Kidney (tissue), 14 donors: Measurements from ENCODE around the gene HINT3. TPM values are rescaled to one million over a fixed set of nuclear protein-coding genes. Genes with fewer than 3 reads are reported as not detected.

Experiments
- DNase-seq, 5 donors: peaks; one replicate each; pipeline ENCODE4 v3.0.0-alpha.2; 2013 to 2020
- FAIRE-seq: peaks from 2 replicates; lab custom pipeline; 2012; peaks lifted over from hg19 to GRCh38; lab: Jason Lieb, UNC
- H3K27ac ChIP-seq, 2 donors: one replicate each; pipeline ENCODE4 v1.7.0; 2013; ENCODE audit warnings: low read depth in 2 of 2, low read length in 2 of 2, inconsistent platforms in 1 of 2
- H3K27me3 ChIP-seq: one replicate; pipeline ENCODE4 v1.7.1; 2013; ENCODE audit warnings: low read length, inconsistent platforms; ENCODE audit not compliant: control insufficient read depth, insufficient read depth
- H3K36me3 ChIP-seq, 3 donors: one replicate each; pipeline versions ENCODE4 v1.7.0 to v1.7.1; 2013; ENCODE audit warnings: low read length in 3 of 3, control low read depth in 1 of 3, inconsistent platforms in 1 of 3; ENCODE audit not compliant: insufficient read depth in 3 of 3, control insufficient read depth in 2 of 3
- H3K4me1 ChIP-seq, 3 donors: one replicate each; pipeline versions ENCODE4 v1.7.0 to v1.7.1; 2013; ENCODE audit warnings: low read length in 3 of 3, inconsistent platforms in 1 of 3, low read depth in 1 of 3; ENCODE audit not compliant: control insufficient read depth in 2 of 3, insufficient read depth in 2 of 3
- H3K4me3 ChIP-seq, 3 donors: one replicate each; pipeline versions ENCODE4 v1.7.0 to v1.8.1; 2013; ENCODE audit warnings: low read length in 3 of 3, control low read depth in 1 of 3, inconsistent platforms in 1 of 3
- H3K9ac ChIP-seq, 3 donors: one replicate each; pipeline versions ENCODE4 v1.7.0 to v1.7.1; 2013; ENCODE audit warnings: low read length in 3 of 3, control low read depth in 1 of 3, inconsistent platforms in 1 of 3
- H3K9me3 ChIP-seq, 3 donors: one replicate each; pipeline versions ENCODE4 v1.7.0 to v1.7.1; 2013; ENCODE audit warnings: low read length in 3 of 3, control low read depth in 1 of 3, inconsistent platforms in 1 of 3; ENCODE audit not compliant: control insufficient read depth in 2 of 3, insufficient read depth in 1 of 3
- CTCF ChIP-seq: IDR thresholded peaks from 3 replicates; pipeline ENCODE4 v1.5.1; 2012; ENCODE audit warnings: mild to moderate bottlenecking, moderate library complexity, borderline replicate concordance; ENCODE audit not compliant: insufficient read depth; ENCODE audit errors: extremely low read depth
- intact Hi-C: fragments of 100-400 bp; cut with DNase I; formaldehyde crosslinking; loops from one replicate; pipeline ENCODE4 v1.11.1; 2022
- polyA plus RNA-seq: library from polyadenylated mRNA; stranded (reverse); fragments of 350-450 nt; fragmentation: Illumina TruSeq; extraction: RNeasy Lipid Tissue Mini Kit (QIAGEN cat#74804); gene quantifications from one replicate; pipeline ENCODE4 v1.2.3, GENCODE V29; 2014; ENCODE audit warnings: low read depth, low replicate concordance; ENCODE audit not compliant: insufficient read depth
- total RNA-seq: library from RNA; stranded (reverse); fragmentation: NEBNext Ultra II Directional; extraction: Animal tissue kit (Norgen Biotek cat#: 25700); gene quantifications from one replicate; pipeline ENCODE4 v1.2.1, GENCODE V29; 2021
- donor health status: control.
- donor health status: control.
- donor health status: control.
- donor health status: control.
- donor health status: control.
- donor health status: DM: yes; HTN: yes; CAD: no.
- donor health status: Normal renal cell carcinoma (clear cell type).

HINT3 gene
- total and polyA plus RNA-seq, 2 donors from 2014 or later = 18.9 to 21.4 TPM

- FAIRE-seq (no peak), DNase-seq (no peak)
- TF ChIP-seq CTCF = no peak
- Histone ChIP-seq H3K36me3 (no peaks in the 10 kb centered on the region), H3K27ac (no peak overlapping the region), H3K4me3 (no peak overlapping the region), H3K9ac (no peak overlapping the region), H3K27me3 (no peaks in the 10 kb centered on the region), H3K4me1 (no peaks in the 10 kb centered on the region), H3K9me3 (no peaks in the 10 kb centered on the region)
- intact Hi-C loops = no loop called here
Measured at GRCh38 chr6:125939791-125940190, 16.8 kb upstream of the HINT3 start.

- no peaks in the 10 kb centered on the region for H3K36me3 ChIP-seq
Measured at GRCh38 chr6:125940247-125941041, 16.1 kb upstream of the HINT3 start.

GRCh38 chr6:125942672-125943527 is 13.7 kb upstream of the HINT3 start:
- no peak for DNase-seq
- H3K27me3 ChIP-seq = no peaks in the 10 kb centered on the region
- intact Hi-C loops = no loop called here
- peak overlapping the region in 1 of 2 donors; percentile 26 for H3K27ac ChIP-seq
- no peak overlapping the region for H3K4me3 ChIP-seq
- FAIRE-seq = no peak
- H3K4me1 ChIP-seq = no peaks in the 10 kb centered on the region
- H3K9ac ChIP-seq = no peak overlapping the region
- no peaks in the 10 kb centered on the region for H3K36me3 ChIP-seq
- H3K9me3 ChIP-seq = no peaks in the 10 kb centered on the region
- no peak for TF ChIP-seq CTCF

More at GRCh38 chr6:125940247-125941041, 16.1 kb upstream of the HINT3 start:
- intact Hi-C loops = no loop called here
- H3K9ac ChIP-seq = no peak overlapping the region
- H3K4me3 ChIP-seq = no peak overlapping the region
- no peak for TF ChIP-seq CTCF
- FAIRE-seq (no peak), DNase-seq (no peak)
- H3K27ac ChIP-seq = no peak overlapping the region
- H3K4me1 ChIP-seq = no peaks in the 10 kb centered on the region
- no peaks in the 10 kb centered on the region for H3K9me3 ChIP-seq
- H3K27me3 ChIP-seq = no peaks in the 10 kb centered on the region
